Testis (tissue), 3 donors: ENCODE data around the gene SLC39A13. TPM values are rescaled to one million over a fixed set of nuclear protein-coding genes. Genes with fewer than 3 reads are reported as not detected.

Experiments
- DNase-seq: peaks from one replicate; pipeline ENCODE4 v3.0.0-alpha.2; 2019
- H3K27ac ChIP-seq, 2 donors: fragments of 200-600 bp; sonication (generic); one replicate each; pipeline ENCODE4 v1.5.1; 2019
- H3K27me3 ChIP-seq: fragments of 200-600 bp; sonication (generic); one replicate; pipeline ENCODE4 v1.5.1; 2019
- H3K36me3 ChIP-seq: fragments of 200-600 bp; sonication (generic); one replicate; pipeline ENCODE4 v1.5.1; 2017; ENCODE audit warnings: low read depth; ENCODE audit errors: missing control alignments
- H3K4me1 ChIP-seq: fragments of 200-600 bp; sonication (generic); one replicate; pipeline ENCODE4 v1.5.1; 2019
- H3K4me3 ChIP-seq, 2 donors: fragments of 200-600 bp; sonication (generic); one replicate each; pipeline ENCODE4 v1.5.1; 2017 to 2019
- H3K9me3 ChIP-seq: fragments of 200-600 bp; sonication (generic); one replicate; pipeline ENCODE4 v1.5.1; 2017
- CTCF ChIP-seq, 3 experiments: fragments of 450-650 bp in 2 of 3; fragments of 200-600 bp in 1 of 3; sonication (generic) in 1 of 3; IDR thresholded peaks; one replicate each; pipeline ENCODE4 v1.5.1; 2016 to 2019; ENCODE audit warnings: antibody characterized with exemption in 3 of 3, mild to moderate bottlenecking in 2 of 3, moderate library complexity in 1 of 3
- POLR2A ChIP-seq: fragments of 450-650 bp; IDR thresholded peaks from one replicate; pipeline ENCODE4 v1.6.1; 2017; ENCODE audit warnings: antibody characterized with exemption, mild to moderate bottlenecking, moderate library complexity
- WGBS, 2 donors: methylation state at CpG; one replicate each; pipeline ENCODE4 v1.1.5; 2018; 5-methylcytosine and 5-hydroxymethylcytosine counted together
- intact Hi-C: fragments of 100-400 bp; cut with DNase I; formaldehyde crosslinking; loops from one replicate; pipeline ENCODE4 v1.15.1; 2023; ENCODE audit warnings: low total_unique reads
- polyA plus RNA-seq: library from polyadenylated mRNA; stranded (reverse); fragments of 350-450 nt; fragmentation: Illumina TruSeq; extraction: RNeasy Lipid Tissue Mini Kit (QIAGEN cat#74804); gene quantifications from one replicate; pipeline ENCODE4 v1.2.3, GENCODE V29; 2014; ENCODE audit warnings: low read depth, low replicate concordance; ENCODE audit not compliant: insufficient read depth
- total RNA-seq, 2 donors: library from RNA; depleted of rRNA; stranded (reverse); fragments of >200 nt; gene quantifications; one replicate each; pipeline ENCODE4 v1.2.3, GENCODE V29; 2016

SLC39A13 gene
- total and polyA plus RNA-seq, 3 donors from 2014 or later: 95.1 to 99.2 (median 98.1) TPM

- no peak for DNase-seq
- no peaks in the 10 kb centered on the region for H3K27me3 ChIP-seq
- peaks cover 7% of the 10 kb centered on the region for H3K4me1 ChIP-seq
- H3K9me3 ChIP-seq: no peaks in the 10 kb centered on the region
- intact Hi-C loops: no loop called here
- WGBS, 2 donors: 93 to 100% methylated on average over 1 to 12 of the region's 12 CpGs
- TF ChIP-seq POLR2A (no peak), CTCF (IDR thresholded peaks at IDR 0.05) (no peak)
- H3K36me3 ChIP-seq: no peaks in the 10 kb centered on the region
- no peak overlapping the region for H3K4me3 ChIP-seq
- H3K27ac ChIP-seq: no peak overlapping the region
Measured at GRCh38 chr11:47441421-47441820, 33.0 kb downstream of the SLC39A13 start.

- Histone ChIP-seq H3K27me3 (no peaks in the 10 kb centered on the region), H3K4me3 (no peak overlapping the region), H3K36me3 (no peaks in the 10 kb centered on the region), H3K27ac (no peak overlapping the region), H3K4me1 (peaks cover 5% of the 10 kb centered on the region), H3K9me3 (no peaks in the 10 kb centered on the region)
- intact Hi-C loops: no loop called here
- DNase-seq: no peak
- 88 to 90% methylated on average over 6 to 8 of the region's 8 CpGs for WGBS, 2 donors
- no peak for TF ChIP-seq POLR2A
- TF ChIP-seq CTCF (IDR thresholded peaks at IDR 0.05): no peak
Measured at GRCh38 chr11:47442514-47442913, 34.1 kb downstream of the SLC39A13 start.

- 84 to 87% methylated on average over 12 of the region's 12 CpGs for WGBS, 2 donors
- DNase-seq: no peak
Measured at GRCh38 chr11:47443028-47443700, 34.8 kb downstream of the SLC39A13 start.

GRCh38 chr11:47443817-47444216 lies 35.4 kb downstream of the SLC39A13 start:
- Histone ChIP-seq H3K27ac (no peak overlapping the region), H3K9me3 (no peaks in the 10 kb centered on the region), H3K4me1 (no peaks in the 10 kb centered on the region), H3K4me3 (no peak overlapping the region), H3K27me3 (no peaks in the 10 kb centered on the region), H3K36me3 (no peaks in the 10 kb centered on the region)
- 92 to 98% methylated on average over 2 to 3 of the region's 3 CpGs for WGBS, 2 donors
- no peak for TF ChIP-seq CTCF (IDR thresholded peaks at IDR 0.05)
- no peak for TF ChIP-seq POLR2A
- DNase-seq: no peak
- intact Hi-C loops: no loop called here

More at GRCh38 chr11:47443028-47443700, 34.8 kb downstream of the SLC39A13 start:
- TF ChIP-seq POLR2A (no peak), CTCF (IDR thresholded peaks at IDR 0.05) (no peak)
- no peaks in the 10 kb centered on the region for H3K27me3 ChIP-seq
- H3K36me3 ChIP-seq: no peaks in the 10 kb centered on the region
- no peak overlapping the region for H3K27ac ChIP-seq
- H3K4me1 ChIP-seq: no peaks in the 10 kb centered on the region
- H3K9me3 ChIP-seq: no peaks in the 10 kb centered on the region
- intact Hi-C loops: no loop called here
- H3K4me3 ChIP-seq: no peak overlapping the region

GRCh38 chr11:47445840-47446239 lies 37.5 kb downstream of the SLC39A13 start:
- Histone ChIP-seq H3K27ac (no peak overlapping the region), H3K4me1 (no peaks in the 10 kb centered on the region), H3K9me3 (no peaks in the 10 kb centered on the region), H3K27me3 (no peaks in the 10 kb centered on the region), H3K36me3 (no peaks in the 10 kb centered on the region), H3K4me3 (no peak overlapping the region)
- DNase-seq: no peak
- intact Hi-C loops: no loop called here
- WGBS, 2 donors: 90 to 96% methylated on average over 4 of the region's 4 CpGs
- TF ChIP-seq CTCF (IDR thresholded peaks at IDR 0.05) (no peak), POLR2A (no peak)
